Measurements from ENCODE around the gene MED1.
"Not testable (repeated sequence)": the region's sequence is repeated elsewhere in the genome, so short reads cannot be mapped to it uniquely, and the experiment has no call there.

MED1 gene

GRCh38 chr17:39450847-39451581, at the start of gene MED1:
MED1 (minus strand) TSS chr17:39451263; CDS start chr17:39451062, 201 bp downstream.
- DNase-seq, result peak; percentile 96

- not testable (repeated sequence) for DNase-seq
Observed at GRCh38 chr17:39496921-39497320, 45.9 kb upstream of the MED1 start.

GRCh38 chr17:39487946-39488345, 36.9 kb upstream of the MED1 start:
- no peak for DNase-seq

- not testable (repeated sequence) for DNase-seq
Observed at GRCh38 chr17:39487490-39487889, 36.4 kb upstream of the MED1 start.

- DNase-seq, result no peak
Observed at GRCh38 chr17:39486242-39486641, 35.2 kb upstream of the MED1 start.

GRCh38 chr17:39485555-39485954, 34.5 kb upstream of the MED1 start:
- no peak for DNase-seq

- DNase-seq, result no peak
Observed at GRCh38 chr17:39484178-39484577, 33.1 kb upstream of the MED1 start.

- DNase-seq, result no peak
Observed at GRCh38 chr17:39483506-39483905, 32.4 kb upstream of the MED1 start.

GRCh38 chr17:39479631-39480030, 28.6 kb upstream of the MED1 start:
- not testable (repeated sequence) for DNase-seq

- DNase-seq, result no peak
Observed at GRCh38 chr17:39473310-39473709, 22.2 kb upstream of the MED1 start.

GRCh38 chr17:39468610-39469009, 17.5 kb upstream of the MED1 start:
- DNase-seq, result not testable (repeated sequence)

GRCh38 chr17:39464639-39465181, 13.6 kb upstream of the MED1 start:
- DNase-seq, result not testable (repeated sequence)

- DNase-seq, result no peak
Observed at GRCh38 chr17:39462631-39463375, 11.7 kb upstream of the MED1 start.

GRCh38 chr17:39461926-39462569, 11.0 kb upstream of the MED1 start:
- DNase-seq, result no peak

GRCh38 chr17:39461113-39461925, 10.3 kb upstream of the MED1 start, which contains the start of gene CDK12:
CDK12 (plus strand) TSS chr17:39461486; CDS start chr17:39462072, 586 bp downstream.
- peak; percentile 97 for DNase-seq

GRCh38 chr17:39455919-39456318, 4.9 kb upstream of the MED1 start:
- no peak for DNase-seq

GRCh38 chr17:39450051-39450450, 1.0 kb downstream of the MED1 start:
- DNase-seq, result no peak

GRCh38 chr17:39447561-39447960, 3.5 kb downstream of the MED1 start:
- no peak for DNase-seq

- DNase-seq, result no peak
Observed at GRCh38 chr17:39443326-39443725, 7.7 kb downstream of the MED1 start.

- DNase-seq, result not testable (repeated sequence)
Observed at GRCh38 chr17:39439868-39440267, 11.2 kb downstream of the MED1 start.

GRCh38 chr17:39429600-39429999, 21.5 kb downstream of the MED1 start:
- no peak for DNase-seq

- no peak for DNase-seq
Observed at GRCh38 chr17:39416141-39416540, 34.9 kb downstream of the MED1 start.
